Thyroid gland (tissue), 4 donors: ENCODE data around the gene CHCHD6. TPM values are rescaled to one million over a fixed set of nuclear protein-coding genes. Genes with fewer than 3 reads are reported as not detected.

Experiments
- DNase-seq, 2 donors: peaks; one replicate each; pipeline ENCODE4 v3.0.0-alpha.2; 2019
- H3K27ac ChIP-seq, 3 donors: fragments of 200-600 bp; sonication (generic); 1 replicate in 2 of 3; 2 replicates in 1 of 3; pipeline ENCODE4 v1.5.1; 2016 to 2019; ENCODE audit warnings: mild to moderate bottlenecking in 1 of 3, moderate library complexity in 1 of 3
- H3K27me3 ChIP-seq: fragments of 200-600 bp; sonication (generic); one replicate; pipeline ENCODE4 v1.5.1; 2019
- H3K36me3 ChIP-seq, 2 donors: fragments of 200-600 bp; sonication (generic); one replicate each; pipeline ENCODE4 v1.5.1; 2016 to 2019
- H3K4me1 ChIP-seq, 2 donors: fragments of 200-600 bp; sonication (generic); one replicate each; pipeline ENCODE4 v1.5.1; 2017 to 2019
- H3K4me3 ChIP-seq, 3 donors: fragments of 200-600 bp; sonication (generic); replicated peaks in 1 of 3; 1 replicate in 2 of 3; 2 replicates in 1 of 3; pipeline ENCODE4 v1.5.1; 2016; ENCODE audit warnings: mild to moderate bottlenecking in 1 of 3
- H3K9me3 ChIP-seq: fragments of 200-600 bp; sonication (generic); one replicate; pipeline ENCODE4 v1.5.1; 2017
- CTCF ChIP-seq, 6 experiments: fragments of 200-600 bp in 3 of 6; fragments of 450-650 bp in 3 of 6; sonication (generic) in 3 of 6; IDR thresholded peaks; one replicate each; pipeline ENCODE4 v1.5.1; 2016 to 2019; ENCODE audit warnings: antibody characterized with exemption in 6 of 6, mild to moderate bottlenecking in 2 of 6, inconsistent platforms in 1 of 6, moderate library complexity in 1 of 6
- POLR2A ChIP-seq, 2 donors: fragments of 450-650 bp; IDR thresholded peaks; one replicate each; pipeline ENCODE4 v1.6.1; 2017; ENCODE audit warnings: antibody characterized with exemption in 2 of 2, mild to moderate bottlenecking in 2 of 2, moderate library complexity in 1 of 2
- WGBS, 2 donors: methylation state at CpG; one replicate each; pipeline ENCODE4 v1.1.5; 2017; 5-methylcytosine and 5-hydroxymethylcytosine counted together
- intact Hi-C: fragments of 100-400 bp; cut with DNase I; formaldehyde crosslinking; loops from one replicate; pipeline ENCODE4 v1.15.1; 2023
- total RNA-seq, 4 donors: library from RNA; depleted of rRNA; stranded (reverse); fragments of >200 nt; gene quantifications; one replicate each; pipeline ENCODE4 v1.2.3, GENCODE V29; 2016

CHCHD6 gene
- total RNA-seq, 4 donors from 2014 or later, result 22.9 to 27.8 (median 24.4) TPM

GRCh38 chr3:126672340-126672739 is 31.7 kb upstream of the CHCHD6 start:
- Histone ChIP-seq H3K27ac (no peak overlapping the region), H3K4me1 (no peaks in the 10 kb centered on the region), H3K36me3 (no peaks in the 10 kb centered on the region), H3K27me3 (no peaks in the 10 kb centered on the region), H3K9me3 (no peaks in the 10 kb centered on the region), H3K4me3 (no peak overlapping the region)
- WGBS, 2 donors, result 81 to 97% methylated on average over 4 to 6 of the region's 7 CpGs
- DNase-seq, result no peak
- intact Hi-C loops, result no loop called here
- TF ChIP-seq CTCF (IDR thresholded peaks at IDR 0.05) (no peak), POLR2A (IDR thresholded peaks at IDR 0.05) (no peak)

- Histone ChIP-seq H3K4me1 (no peaks in the 10 kb centered on the region), H3K36me3 (no peaks in the 10 kb centered on the region), H3K27me3 (no peaks in the 10 kb centered on the region), H3K9me3 (no peaks in the 10 kb centered on the region), H3K4me3 (no peak overlapping the region), H3K27ac (no peak overlapping the region)
- no peak for TF ChIP-seq POLR2A (IDR thresholded peaks at IDR 0.05)
- no peak for TF ChIP-seq CTCF (IDR thresholded peaks at IDR 0.05)
- DNase-seq, result no peak
- intact Hi-C loops, result no loop called here
- WGBS, 2 donors, result 71 to 77% methylated on average over 5 to 6 of the region's 6 CpGs
These were observed 31.3 kb upstream of the CHCHD6 start for GRCh38 chr3:126672741-126673140.

- no peak for DNase-seq
- no peaks in the 10 kb centered on the region for H3K9me3 ChIP-seq
- no peak overlapping the region for H3K27ac ChIP-seq
- no peak for TF ChIP-seq POLR2A (IDR thresholded peaks at IDR 0.05)
- no peak for TF ChIP-seq CTCF (IDR thresholded peaks at IDR 0.05)
- H3K4me3 ChIP-seq, result no peak overlapping the region
- WGBS, 2 donors, result 79 to 87% methylated on average over 6 to 7 of the region's 7 CpGs
- H3K27me3 ChIP-seq, result no peaks in the 10 kb centered on the region
- H3K36me3 ChIP-seq, result no peaks in the 10 kb centered on the region
- intact Hi-C loops, result loop anchor here (5.0 kb wide), 2 partner anchors 305 to 780 kb away; partner anchors contain the start of gene PLXNA1
- peaks cover 10 to 13% of the 10 kb centered on the region in 2 donors for H3K4me1 ChIP-seq
These were observed 26.9 kb upstream of the CHCHD6 start for GRCh38 chr3:126676919-126677705.

- intact Hi-C loops, result loop anchor here (5.0 kb wide), 2 partner anchors 304 to 779 kb away; partner anchors contain the start of gene PLXNA1
- Histone ChIP-seq H3K4me1 (peaks cover 10 to 13% of the 10 kb centered on the region in 2 donors), H3K36me3 (no peaks in the 10 kb centered on the region), H3K27me3 (no peaks in the 10 kb centered on the region), H3K27ac (no peak overlapping the region), H3K4me3 (no peak overlapping the region), H3K9me3 (no peaks in the 10 kb centered on the region)
- no peak for TF ChIP-seq POLR2A (IDR thresholded peaks at IDR 0.05)
- no peak for TF ChIP-seq CTCF (IDR thresholded peaks at IDR 0.05)
- 88% methylated on average over 13 of the region's 13 CpGs for WGBS, 2 donors
- DNase-seq, result no peak
These were observed 26.1 kb upstream of the CHCHD6 start for GRCh38 chr3:126677862-126678503.
